ENCODE measurements around the gene PCDHA5.
"Not testable (repeated sequence)": the region's sequence is repeated elsewhere in the genome, so short reads cannot be mapped to it uniquely, and the experiment has no call there.

PCDHA5 gene

DNA sequence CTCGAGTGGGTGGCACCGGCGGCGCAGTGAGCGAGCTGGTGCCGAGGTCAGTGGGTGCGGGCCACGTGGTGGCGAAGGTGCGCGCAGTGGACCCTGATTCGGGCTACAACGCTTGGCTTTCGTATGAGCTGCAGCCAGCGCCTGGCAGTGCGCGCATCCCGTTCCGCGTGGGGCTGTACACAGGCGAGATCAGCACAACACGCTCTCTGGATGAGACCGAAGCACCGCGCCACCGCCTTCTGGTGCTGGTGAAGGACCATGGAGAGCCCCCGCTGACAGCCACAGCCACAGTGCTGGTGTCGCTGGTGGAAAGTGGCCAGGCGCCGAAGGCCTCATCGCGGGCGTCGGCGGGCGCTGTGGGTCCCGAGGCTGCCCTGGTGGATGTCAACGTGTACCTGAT is 2.1 kb downstream of the PCDHA5 start:
- no peak for DNase-seq

DNA sequence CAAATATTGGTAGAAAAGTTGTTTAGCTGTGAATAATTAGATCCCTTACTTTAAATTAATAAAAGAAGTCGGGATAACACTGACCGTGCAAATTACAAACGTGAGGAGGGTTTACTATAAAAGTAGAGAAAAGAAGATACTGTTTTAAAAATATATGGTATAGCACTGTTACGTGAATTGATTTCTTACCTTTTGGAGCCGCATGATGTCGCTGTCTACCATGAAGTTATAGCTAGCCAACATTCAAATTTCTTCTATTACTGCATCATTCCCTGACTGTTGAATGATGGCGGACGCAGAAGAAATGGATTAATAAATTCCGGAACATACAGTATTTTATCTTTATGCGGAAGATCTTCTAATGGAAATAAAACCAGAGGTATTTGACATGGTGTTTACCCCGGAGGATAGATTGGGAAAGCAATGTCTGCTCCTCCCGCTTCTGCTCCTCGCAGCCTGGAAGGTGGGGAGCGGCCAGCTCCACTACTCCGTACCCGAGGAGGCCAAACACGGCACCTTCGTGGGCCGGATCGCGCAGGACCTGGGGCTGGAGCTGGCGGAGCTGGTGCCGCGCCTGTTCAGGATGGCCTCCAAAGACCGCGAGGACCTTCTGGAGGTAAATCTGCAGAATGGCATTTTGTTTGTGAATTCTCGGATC is 6.4 kb downstream of the PCDHA5 start, which contains the start of gene PCDHA6:
Gene PCDHA6 (plus strand): TSS at position 257 of the 658 bp plus-strand sequence. CDS start 132 bp downstream, at position 389.
- DNase-seq, result no peak

DNA sequence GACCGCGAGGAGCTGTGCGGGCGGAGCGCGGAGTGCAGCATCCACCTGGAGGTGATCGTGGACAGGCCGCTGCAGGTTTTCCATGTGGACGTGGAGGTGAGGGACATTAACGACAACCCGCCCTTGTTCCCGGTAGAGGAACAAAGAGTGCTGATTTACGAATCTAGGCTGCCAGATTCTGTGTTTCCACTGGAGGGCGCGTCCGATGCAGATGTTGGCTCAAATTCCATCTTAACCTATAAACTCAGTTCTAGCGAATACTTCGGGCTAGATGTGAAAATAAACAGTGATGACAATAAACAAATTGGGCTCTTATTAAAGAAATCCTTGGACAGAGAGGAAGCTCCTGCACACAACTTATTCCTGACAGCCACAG is 6.9 kb downstream of the PCDHA5 start:
- no peak for DNase-seq

DNA sequence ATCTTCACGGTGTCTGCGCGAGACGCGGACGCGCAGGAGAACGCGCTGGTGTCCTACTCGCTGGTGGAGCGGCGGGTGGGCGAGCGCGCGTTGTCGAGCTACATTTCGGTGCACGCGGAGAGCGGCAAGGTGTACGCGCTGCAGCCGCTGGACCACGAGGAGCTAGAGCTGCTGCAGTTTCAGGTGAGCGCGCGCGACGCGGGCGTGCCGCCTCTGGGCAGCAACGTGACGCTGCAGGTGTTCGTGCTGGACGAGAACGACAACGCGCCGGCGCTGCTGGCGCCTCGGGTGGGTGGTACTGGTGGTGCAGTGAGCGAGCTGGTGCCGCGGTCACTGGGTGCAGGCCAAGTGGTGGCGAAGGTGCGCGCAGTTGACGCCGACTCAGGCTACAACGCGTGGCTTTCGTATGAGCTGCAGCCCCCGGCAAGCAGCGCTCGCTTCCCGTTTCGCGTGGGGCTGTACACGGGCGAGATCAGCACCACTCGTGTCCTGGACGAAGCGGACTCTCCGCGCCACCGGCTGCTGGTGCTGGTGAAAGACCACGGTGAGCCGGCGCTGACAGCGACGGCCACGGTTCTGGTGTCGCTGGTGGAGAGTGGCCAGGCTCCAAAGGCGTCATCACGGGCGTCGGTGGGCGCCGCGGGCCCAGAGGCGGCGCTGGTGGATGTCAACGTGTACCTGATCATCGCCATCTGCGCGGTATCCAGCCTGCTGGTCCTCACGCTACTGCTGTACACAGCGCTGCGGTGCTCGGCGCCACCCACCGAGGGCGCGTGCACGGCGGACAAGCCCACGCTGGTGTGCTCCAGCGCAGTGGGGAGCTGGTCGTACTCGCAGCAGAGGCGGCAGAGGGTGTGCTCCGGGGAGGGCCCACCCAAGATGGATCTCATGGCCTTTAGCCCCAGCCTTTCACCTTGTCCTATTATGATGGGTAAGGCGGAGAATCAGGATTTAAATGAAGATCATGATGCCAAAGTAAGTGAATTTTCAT is 8.4 kb downstream of the PCDHA5 start:
- not testable (repeated sequence) for DNase-seq

DNA sequence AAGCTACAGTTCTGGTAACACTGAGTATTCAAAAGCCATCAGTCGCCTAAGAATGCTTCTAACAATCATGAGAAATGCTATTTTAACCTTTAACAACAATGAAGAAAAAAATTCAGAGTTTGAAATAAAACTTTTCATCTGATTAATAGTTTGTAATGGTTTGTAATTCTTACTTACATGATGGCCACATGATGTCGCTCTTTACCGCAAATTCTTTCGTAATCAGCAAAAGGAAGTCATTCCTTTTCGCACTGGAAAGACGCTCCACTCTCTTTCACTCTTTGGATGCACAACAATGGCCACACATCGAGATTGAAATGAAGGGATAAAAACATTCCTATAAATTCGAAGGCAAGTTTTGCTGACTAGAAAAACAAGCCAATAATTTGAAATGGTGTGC is 12.6 kb downstream of the PCDHA5 start, which contains the start of gene PCDHA7:
Gene PCDHA7 (plus strand): TSS at position 277 of the 400 bp plus-strand sequence. CDS start 115 bp downstream, at position 392.
- no peak for DNase-seq

DNA sequence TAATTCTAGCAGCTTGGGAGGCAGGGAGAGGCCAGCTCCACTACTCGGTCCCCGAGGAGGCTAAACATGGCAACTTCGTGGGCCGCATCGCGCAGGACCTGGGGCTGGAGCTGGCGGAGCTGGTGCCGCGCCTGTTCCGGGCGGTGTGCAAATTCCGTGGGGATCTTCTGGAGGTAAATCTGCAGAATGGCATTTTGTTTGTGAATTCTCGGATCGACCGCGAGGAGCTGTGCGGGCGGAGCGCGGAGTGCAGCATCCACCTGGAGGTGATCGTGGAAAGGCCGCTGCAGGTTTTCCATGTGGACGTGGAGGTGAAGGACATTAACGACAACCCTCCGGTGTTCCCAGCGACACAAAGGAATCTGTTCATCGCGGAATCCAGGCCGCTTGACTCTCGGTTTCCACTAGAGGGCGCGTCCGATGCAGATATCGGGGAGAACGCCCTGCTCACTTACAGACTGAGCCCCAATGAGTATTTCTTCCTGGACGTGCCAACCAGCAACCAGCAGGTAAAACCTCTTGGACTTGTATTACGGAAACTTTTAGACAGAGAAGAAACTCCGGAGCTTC is 13.1 kb downstream of the PCDHA5 start:
- DNase-seq, result not testable (repeated sequence)

DNA sequence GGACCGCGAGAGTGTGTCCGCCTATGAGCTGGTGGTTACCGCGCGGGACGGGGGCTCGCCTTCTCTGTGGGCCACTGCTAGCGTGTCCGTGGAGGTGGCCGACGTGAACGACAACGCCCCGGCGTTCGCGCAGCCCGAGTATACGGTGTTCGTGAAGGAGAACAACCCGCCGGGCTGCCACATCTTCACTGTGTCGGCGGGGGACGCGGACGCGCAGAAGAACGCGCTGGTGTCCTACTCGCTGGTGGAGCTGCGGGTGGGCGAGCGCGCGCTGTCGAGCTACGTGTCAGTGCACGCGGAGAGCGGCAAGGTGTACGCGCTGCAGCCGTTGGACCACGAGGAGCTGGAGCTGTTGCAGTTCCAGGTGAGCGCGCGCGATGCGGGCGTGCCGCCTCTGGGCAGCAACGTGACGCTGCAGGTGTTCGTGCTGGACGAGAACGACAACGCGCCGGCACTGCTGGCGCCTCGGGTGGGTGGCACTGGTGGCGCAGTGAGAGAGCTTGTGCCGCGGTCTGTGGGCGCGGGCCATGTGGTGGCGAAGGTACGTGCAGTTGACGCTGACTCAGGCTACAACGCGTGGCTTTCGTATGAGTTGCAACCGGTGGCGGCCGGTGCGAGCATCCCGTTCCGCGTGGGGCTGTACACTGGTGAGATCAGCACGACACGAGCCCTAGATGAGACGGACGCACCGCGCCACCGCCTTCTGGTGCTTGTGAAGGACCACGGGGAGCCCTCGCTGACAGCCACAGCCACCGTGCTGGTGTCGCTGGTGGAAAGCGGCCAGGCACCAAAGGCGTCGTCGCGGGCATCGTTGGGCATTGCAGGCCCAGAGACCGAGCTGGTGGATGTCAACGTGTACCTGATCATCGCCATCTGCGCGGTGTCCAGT is 14.5 kb downstream of the PCDHA5 start:
- DNase-seq, result no peak

DNA sequence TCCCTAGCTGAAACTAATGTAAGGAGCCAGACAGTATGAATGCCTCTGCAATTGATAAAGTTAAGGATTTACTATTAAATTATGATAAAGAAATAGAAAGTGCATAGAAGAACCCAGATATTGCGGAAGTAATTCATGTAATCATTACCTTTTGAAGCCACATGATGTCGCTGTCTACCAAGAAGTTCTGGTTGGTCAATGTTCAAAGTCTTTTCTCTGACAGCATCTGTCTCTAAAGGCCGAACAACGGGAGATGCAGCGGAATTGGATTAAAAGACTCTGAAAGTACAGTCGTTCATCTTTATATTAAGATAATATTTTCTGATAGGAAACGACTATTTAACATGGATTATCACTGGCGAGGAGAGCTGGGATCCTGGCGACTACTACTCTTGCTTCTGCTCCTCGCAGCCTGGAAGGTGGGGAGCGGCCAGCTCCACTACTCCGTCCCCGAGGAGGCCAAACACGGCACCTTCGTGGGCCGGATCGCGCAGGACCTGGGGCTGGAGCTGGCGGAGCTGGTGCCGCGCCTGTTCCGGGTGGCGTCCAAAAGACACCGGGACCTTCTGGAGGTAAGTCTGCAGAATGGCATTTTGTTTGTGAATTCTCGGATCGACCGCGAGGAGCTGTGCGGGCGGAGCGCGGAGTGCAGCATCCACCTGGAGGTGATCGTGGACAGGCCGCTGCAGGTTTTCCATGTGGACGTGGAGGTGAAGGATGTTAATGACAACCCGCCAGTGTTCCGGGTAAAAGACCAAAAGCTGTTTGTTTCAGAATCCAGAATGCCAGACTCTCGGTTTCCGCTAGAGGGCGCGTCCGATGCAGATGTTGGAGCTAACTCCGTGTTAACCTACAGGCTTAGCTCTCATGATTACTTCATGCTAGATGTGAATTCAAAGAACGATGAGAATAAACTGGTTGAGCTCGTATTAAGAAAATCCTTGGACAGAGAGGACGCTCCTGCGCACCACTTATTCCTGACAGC is 19.9 kb downstream of the PCDHA5 start, which contains the start of gene PCDHA8:
Gene PCDHA8 (plus strand): TSS at position 210 of the 985 bp plus-strand sequence. CDS start 135 bp downstream, at position 345.
- DNase-seq, result peak in 1 of 2 donors; percentile 2

DNA sequence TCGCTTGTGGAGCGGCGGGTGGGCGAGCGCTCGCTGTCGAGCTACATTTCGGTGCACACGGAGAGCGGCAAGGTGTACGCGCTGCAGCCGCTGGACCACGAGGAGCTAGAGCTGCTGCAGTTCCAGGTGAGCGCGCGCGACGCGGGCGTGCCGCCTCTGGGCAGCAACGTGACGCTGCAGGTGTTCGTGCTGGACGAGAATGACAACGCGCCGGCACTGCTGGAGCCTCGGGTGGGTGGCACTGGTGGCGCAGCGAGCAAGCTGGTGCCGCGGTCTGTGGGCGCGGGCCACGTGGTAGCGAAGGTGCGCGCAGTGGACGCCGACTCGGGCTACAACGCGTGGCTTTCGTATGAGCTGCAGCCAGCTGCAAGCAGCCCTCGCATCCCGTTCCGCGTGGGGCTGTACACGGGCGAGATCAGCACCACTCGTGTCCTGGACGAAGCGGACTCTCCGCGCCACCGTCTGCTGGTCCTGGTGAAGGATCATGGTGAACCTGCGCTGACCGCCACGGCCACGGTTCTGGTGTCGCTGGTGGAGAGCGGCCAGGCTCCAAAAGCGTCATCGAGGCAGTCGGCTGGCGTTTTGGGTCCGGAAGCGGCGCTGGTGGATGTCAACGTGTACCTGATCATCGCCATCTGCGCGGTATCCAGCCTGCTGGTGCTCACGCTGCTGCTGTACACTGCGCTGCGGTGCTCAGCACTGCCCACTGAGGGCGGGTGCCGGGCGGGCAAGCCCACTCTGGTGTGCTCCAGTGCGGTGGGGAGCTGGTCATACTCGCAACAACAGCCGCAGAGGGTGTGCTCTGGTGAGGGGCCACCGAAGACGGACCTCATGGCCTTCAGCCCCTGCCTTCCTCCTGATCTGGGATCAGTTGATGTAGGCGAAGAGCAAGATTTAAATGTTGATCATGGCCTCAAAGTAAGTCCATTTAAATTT is 21.7 kb downstream of the PCDHA5 start:
- DNase-seq, result no peak

DNA sequence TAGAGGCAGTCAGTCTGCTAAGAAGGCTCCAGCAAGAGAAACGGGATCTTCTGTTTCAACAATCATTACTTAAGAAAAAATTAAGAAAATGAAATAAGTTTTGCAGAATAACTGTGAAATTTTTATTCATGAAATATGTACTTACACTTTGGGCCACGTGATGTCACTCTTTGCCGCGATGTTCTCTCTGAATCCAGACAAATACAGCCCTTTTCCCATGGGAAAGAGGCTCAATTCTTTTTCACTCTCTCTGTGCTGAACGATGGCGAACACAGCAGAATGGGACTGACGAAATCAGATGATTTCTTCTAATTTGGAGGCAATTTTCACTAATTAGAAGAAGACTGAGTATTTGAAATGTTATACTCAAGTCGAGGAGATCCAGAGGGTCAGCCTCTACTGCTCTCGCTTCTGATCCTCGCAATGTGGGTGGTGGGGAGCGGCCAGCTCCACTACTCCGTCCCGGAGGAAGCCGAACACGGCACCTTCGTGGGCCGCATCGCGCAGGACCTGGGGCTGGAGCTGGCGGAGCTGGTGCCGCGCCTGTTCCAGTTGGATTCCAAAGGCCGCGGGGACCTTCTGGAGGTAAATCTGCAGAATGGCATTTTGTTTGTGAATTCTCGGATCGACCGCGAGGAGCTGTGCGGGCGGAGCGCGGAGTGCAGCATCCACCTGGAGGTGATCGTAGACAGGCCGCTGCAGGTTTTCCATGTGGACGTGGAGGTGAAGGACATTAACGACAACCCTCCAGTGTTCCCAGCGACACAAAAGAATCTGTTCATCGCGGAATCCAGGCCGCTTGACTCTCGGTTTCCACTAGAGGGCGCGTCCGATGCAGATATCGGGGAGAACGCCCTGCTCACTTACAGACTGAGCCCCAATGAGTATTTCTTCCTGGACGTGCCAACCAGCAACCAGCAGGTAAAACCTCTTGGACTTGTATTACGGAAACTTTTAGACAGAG is 27.0 kb downstream of the PCDHA5 start, which contains the start of gene PCDHA9:
Gene PCDHA9 (plus strand): TSS at position 244 of the 964 bp plus-strand sequence. CDS start 114 bp downstream, at position 358.
- not testable (repeated sequence) for DNase-seq

DNA sequence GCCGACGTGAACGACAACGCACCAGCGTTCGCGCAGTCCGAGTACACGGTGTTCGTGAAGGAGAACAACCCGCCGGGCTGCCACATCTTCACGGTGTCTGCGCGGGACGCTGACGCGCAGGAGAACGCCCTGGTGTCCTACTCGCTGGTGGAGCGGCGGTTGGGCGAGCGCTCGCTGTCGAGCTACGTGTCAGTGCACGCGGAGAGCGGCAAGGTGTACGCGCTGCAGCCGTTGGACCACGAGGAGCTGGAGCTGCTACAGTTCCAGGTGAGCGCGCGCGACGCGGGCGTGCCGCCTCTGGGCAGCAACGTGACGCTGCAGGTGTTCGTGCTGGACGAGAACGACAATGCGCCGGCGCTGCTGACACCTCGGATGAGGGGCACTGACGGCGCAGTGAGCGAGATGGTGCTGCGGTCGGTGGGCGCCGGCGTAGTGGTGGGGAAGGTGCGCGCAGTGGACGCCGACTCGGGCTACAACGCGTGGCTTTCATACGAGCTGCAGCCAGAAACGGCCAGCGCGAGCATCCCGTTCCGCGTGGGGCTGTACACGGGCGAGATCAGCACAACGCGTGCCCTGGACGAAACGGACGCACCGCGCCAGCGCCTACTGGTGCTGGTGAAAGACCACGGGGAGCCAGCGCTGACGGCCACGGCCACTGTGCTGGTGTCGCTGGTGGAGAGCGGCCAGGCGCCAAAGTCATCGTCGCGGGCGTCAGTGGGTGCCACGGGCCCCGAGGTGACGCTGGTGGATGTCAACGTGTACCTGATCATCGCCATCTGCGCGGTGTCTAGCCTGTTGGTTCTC is 28.6 kb downstream of the PCDHA5 start:
- DNase-seq, result not testable (repeated sequence)

DNA sequence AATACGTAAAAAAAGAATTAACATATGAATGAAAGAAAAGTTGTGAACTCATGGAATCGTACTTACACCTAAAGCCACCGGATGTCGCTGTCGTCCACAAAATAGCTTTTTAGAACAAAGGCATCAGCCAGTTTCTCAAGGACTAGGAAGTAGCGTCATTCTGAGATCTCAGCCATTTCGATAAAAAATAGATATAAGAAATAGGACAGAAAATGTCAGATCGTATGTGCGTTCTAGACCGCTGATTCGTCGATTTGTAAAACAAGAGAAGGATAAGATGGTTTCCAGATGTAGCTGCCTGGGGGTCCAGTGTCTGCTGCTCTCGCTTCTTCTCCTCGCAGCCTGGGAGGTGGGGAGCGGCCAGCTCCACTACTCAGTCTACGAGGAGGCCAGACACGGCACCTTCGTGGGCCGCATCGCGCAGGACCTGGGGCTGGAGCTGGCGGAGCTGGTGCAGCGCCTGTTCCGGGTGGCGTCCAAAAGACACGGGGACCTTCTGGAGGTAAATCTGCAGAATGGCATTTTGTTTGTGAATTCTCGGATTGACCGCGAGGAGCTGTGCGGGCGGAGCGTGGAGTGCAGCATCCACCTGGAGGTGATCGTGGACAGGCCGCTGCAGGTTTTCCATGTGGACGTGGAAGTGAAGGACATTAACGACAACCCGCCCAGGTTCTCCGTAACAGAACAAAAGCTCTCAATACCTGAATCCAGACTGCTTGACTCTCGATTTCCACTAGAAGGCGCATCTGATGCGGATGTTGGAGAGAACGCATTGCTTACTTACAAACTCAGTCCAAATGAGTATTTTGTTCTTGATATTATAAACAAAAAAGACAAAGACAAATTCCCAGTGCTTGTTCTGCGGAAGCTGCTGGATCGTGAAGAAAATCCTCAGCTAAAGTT is 34.6 kb downstream of the PCDHA5 start, which contains the start of gene PCDHA10:
Gene PCDHA10 (plus strand): TSS at position 126 of the 903 bp plus-strand sequence. CDS start 152 bp downstream, at position 278.
- no peak for DNase-seq

DNA sequence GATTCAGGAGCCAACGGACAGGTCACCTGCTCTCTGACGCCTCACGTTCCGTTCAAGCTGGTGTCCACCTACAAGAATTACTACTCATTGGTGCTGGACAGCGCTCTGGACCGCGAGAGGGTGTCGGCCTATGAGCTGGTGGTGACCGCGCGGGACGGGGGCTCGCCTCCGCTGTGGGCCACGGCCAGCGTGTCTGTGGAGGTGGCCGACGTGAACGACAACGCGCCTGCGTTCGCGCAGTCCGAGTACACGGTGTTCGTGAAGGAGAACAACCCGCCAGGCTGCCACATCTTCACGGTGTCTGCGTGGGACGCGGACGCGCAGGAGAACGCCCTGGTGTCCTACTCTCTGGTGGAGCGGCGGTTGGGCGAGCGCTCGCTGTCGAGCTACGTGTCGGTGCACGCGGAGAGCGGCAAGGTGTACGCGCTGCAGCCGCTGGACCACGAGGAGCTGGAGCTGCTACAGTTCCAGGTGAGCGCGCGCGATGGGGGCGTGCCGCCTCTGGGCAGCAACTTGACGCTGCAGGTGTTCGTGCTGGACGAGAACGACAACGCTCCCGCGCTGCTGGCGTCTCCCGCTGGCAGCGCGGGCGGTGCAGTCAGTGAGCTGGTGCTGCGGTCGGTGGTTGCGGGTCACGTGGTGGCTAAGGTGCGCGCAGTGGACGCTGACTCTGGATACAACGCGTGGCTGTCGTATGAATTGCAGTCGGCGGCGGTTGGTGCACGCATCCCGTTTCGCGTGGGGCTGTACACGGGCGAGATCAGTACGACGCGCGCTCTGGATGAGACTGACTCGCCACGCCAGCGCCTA is 36.0 kb downstream of the PCDHA5 start:
- DNase-seq, result no peak

DNA sequence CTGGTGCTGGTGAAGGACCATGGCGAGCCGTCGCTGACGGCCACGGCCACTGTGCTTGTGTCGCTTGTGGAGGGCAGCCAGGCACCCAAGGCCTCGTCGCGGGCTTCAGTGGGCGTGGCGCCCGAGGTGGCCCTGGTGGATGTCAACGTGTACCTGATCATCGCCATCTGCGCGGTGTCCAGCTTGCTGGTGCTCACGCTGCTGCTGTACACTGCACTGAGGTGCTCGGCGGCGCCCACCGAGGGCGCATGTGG is 36.5 kb downstream of the PCDHA5 start:
- no peak for DNase-seq

Data from inflammatory macrophage (primary cell).